Measurements from ENCODE around the gene KRT2.

The KRT2 gene

DNA sequence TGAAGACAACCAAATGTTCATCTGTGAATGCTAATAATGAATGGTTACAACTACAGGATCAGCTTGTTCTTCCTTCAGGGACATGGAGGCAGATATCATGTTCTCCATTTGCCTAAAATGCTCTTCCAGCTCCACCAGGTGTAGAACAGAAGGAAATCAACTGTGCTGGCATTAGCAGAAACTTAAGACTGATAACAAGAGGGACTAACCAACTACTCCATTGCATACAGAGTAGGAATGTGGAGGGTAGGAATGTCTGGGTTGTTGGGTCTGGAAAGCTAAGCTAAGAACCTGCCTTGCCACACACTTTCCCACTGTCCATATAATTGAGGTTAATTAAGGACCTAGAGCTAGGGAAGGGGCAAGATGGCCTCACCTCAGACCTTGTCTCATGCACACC lies 11.4 kb upstream of the KRT2 start:
- no peak for TF ChIP-seq ZFX (IDR thresholded peaks at IDR 0.05)
- TF ChIP-seq, protein P1, sequence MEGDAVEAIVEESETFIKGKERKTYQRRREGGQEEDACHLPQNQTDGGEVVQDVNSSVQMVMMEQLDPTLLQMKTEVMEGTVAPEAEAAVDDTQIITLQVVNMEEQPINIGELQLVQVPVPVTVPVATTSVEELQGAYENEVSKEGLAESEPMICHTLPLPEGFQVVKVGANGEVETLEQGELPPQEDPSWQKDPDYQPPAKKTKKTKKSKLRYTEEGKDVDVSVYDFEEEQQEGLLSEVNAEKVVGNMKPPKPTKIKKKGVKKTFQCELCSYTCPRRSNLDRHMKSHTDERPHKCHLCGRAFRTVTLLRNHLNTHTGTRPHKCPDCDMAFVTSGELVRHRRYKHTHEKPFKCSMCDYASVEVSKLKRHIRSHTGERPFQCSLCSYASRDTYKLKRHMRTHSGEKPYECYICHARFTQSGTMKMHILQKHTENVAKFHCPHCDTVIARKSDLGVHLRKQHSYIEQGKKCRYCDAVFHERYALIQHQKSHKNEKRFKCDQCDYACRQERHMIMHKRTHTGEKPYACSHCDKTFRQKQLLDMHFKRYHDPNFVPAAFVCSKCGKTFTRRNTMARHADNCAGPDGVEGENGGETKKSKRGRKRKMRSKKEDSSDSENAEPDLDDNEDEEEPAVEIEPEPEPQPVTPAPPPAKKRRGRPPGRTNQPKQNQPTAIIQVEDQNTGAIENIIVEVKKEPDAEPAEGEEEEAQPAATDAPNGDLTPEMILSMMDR (conservative IDR thresholded peaks at IDR 0.05) = no peak

DNA sequence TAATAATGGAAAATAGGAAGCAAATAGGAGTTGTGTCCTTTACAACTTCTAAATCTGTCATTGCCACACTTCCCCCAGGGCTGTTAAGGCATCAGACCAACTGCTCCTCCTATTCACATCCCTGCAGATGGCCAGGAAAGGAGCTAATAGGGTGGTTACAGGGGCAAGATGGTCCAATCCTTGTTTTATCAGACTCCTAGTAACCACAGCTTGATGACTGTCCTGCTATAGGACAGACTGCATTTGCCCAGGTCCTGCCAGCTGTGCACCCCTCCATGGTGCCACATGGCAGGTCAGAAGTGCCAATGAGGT lies 10.9 kb upstream of the KRT2 start:
- no peak overlapping the region for H3K27ac ChIP-seq
- TF ChIP-seq, protein P1 (conservative IDR thresholded peaks at IDR 0.05) = no peak
- TF ChIP-seq ZFX (IDR thresholded peaks at IDR 0.05) = no peak

More for the DNA sequence above, 11.4 kb upstream of the KRT2 start:
- H3K27ac ChIP-seq = no peak overlapping the region

DNA sequence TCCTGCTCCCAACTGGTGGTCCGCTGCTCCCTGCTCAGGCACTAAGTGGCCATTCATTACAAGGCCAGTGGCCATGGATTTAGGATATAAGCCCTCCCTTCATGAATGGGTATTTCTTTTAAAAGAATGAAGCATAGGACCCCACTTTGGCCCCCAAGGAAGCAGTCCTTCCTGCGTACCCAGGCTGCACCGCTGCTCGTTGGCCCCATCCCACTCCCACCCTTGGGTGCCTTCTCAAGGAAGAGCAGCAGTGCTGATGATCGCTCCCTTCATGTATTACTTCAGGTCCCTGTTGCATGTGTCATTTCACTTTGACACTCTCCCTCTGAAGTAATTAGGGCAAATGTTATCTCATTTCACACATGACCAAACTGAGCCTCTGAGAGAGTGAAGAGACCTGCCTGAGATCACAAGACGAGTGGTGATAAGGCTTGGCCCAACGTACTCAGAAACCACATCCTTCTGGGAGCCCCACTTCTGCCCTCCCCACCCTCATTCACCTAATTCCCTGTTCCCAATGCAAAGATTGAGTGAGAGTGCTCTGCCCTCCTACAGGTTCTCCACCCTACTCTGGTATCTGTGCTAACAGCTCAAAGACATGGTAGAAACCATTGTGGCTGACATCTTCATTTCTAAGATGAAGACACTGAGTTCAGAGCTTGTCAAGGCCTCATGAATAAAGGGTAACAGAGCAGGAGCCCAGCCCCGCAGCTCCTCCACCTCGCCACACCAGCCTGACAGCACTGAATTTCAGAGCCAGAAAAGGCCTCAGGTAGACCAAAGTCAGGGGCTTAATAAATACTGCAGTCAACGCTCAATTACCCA lies 10.3 kb upstream of the KRT2 start:
- TF ChIP-seq, protein P1 (conservative IDR thresholded peaks at IDR 0.05) = no peak
- TF ChIP-seq ZFX (IDR thresholded peaks at IDR 0.05) = no peak
- no peak overlapping the region for H3K27ac ChIP-seq

DNA sequence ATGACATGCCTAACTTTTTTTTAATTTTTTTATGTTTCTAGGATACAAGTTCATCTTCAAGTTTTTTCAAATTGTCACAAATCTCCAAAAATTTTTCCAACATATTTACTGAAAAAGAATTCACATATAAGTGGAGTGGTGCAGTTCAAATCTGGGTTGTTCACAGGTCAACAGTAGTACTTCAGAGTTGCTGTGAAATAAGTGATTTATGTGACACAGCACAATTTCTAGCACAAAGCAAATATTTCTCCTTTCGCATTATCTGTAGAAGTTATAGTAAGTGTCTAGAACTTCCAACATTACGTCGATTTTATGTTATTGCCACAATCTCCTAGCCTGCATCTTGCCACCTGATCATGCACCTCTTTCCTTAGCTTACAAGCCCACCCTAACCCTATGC lies 9.7 kb upstream of the KRT2 start:
- TF ChIP-seq, protein P1 (conservative IDR thresholded peaks at IDR 0.05) = no peak
- no peak for TF ChIP-seq ZFX (IDR thresholded peaks at IDR 0.05)
- no peak overlapping the region for H3K27ac ChIP-seq

DNA sequence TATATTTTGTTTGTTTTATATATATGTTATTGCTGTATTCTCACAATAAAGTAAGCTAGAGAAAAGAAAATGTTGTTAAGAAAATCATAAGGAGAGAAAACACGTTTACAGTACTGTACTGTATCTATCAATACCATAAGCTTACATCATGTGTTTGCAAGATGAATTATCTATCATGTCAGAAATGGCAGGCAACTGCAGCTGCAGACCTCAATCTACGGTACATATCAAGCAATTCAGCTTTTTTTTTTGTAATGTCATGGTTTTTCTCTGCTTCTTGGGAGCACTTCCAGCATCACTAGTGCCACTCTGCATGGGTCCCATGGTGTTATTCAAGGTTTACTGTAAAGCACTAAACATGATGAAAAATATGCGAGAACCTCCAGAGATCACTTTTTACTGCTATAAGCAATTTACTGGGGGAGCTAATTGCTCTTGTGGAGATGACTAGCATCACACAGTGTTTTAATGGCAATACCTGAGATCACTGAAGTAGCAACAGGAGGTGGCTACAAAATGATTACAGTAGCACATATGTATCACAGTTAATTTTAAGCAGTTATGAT lies 9.0 kb upstream of the KRT2 start:
- no peak overlapping the region for H3K27ac ChIP-seq
- TF ChIP-seq, protein P1 (conservative IDR thresholded peaks at IDR 0.05) = no peak
- no peak for TF ChIP-seq ZFX (IDR thresholded peaks at IDR 0.05)

DNA sequence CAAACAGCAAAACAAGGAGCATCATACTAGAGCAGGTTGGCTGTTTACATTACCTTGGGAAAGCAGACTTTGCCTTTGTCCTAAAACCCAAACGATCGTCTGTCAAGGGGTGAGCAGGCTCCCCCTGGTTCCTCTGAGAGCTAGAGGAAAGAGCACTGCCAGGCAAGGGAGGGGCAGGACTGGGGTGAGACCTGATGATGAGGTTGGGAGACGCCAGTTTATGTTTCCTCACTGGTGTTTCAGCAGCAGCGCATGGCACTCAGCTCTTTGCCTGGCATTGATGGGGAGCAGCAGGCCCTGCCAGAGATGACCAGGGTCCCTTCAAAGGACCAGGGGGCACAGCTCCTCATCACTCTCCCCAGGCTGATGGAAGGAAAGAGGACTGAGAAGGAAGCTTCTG lies 7.9 kb upstream of the KRT2 start:
- no peak overlapping the region for H3K27ac ChIP-seq
- TF ChIP-seq, protein P1 (conservative IDR thresholded peaks at IDR 0.05) = no peak
- TF ChIP-seq ZFX (IDR thresholded peaks at IDR 0.05) = no peak

DNA sequence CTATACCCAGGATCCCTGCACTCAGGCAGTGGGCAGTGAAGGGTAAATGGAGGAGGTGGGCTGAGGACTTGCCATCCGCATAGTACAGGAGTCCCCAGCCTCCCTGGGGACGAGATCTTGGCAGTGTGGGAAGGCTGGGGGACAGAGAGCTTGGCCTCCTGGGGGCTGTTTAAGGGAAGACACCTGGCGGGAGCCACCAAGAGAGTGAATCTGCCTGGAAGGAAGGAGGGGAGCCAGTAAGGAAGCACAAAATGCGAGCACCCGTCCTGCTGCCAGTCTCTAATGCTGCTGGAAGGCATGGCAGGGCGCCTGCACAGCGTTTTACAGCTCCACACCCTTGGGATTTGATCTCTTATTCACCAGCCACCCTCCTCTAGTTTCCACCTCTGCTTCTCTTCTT lies 7.4 kb upstream of the KRT2 start:
- H3K27ac ChIP-seq = no peak overlapping the region
- TF ChIP-seq ZFX (IDR thresholded peaks at IDR 0.05) = no peak
- TF ChIP-seq, protein P1 (conservative IDR thresholded peaks at IDR 0.05) = no peak
